ENCODE measurements around the gene SP3.

DNA sequence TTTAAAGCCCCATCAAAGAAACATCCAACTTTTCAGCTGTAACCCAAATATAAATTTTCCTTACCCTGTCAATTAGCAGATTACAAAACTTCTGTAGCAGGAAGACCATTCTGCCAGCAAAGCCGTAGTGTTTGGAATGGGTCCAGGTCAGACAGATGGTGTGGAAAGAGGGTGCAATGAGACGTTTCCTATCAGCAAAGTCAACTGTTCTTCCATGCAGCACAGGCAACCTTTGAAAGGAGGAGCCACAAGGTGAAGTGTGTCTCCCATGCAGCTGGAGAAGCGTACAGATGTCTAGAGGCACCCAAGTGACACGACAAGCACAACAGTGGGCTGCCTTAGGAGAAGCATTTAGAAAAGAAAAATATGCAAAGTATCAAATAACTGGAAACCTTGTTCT, 83.7 kb downstream of the SP3 start:
- TF ChIP-seq, protein P1, sequence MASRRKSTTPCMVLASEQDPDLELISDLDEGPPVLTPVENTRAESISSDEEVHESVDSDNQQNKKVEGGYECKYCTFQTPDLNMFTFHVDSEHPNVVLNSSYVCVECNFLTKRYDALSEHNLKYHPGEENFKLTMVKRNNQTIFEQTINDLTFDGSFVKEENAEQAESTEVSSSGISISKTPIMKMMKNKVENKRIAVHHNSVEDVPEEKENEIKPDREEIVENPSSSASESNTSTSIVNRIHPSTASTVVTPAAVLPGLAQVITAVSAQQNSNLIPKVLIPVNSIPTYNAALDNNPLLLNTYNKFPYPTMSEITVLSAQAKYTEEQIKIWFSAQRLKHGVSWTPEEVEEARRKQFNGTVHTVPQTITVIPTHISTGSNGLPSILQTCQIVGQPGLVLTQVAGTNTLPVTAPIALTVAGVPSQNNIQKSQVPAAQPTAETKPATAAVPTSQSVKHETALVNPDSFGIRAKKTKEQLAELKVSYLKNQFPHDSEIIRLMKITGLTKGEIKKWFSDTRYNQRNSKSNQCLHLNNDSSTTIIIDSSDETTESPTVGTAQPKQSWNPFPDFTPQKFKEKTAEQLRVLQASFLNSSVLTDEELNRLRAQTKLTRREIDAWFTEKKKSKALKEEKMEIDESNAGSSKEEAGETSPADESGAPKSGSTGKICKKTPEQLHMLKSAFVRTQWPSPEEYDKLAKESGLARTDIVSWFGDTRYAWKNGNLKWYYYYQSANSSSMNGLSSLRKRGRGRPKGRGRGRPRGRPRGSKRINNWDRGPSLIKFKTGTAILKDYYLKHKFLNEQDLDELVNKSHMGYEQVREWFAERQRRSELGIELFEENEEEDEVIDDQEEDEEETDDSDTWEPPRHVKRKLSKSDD (conservative IDR thresholded peaks at IDR 0.05; ENCODE audit: low read length) = no peak
- TF ChIP-seq RAD21 (CRISPR knock-in tag; conservative IDR thresholded peaks at IDR 0.05 in 1 of 2, IDR thresholded peaks at IDR 0.05 in 1 of 2) = no peak

Measured in K562 (cell line).